HG03045 (cell line): ENCODE measurements around the gene ARHGEF4.
"Not testable (repeated sequence)": the region's sequence is repeated elsewhere in the genome, so short reads cannot be mapped to it uniquely, and the experiment has no call there.

Experiments
- ATAC-seq: cut with Tn5 transposase; IDR thresholded peaks from one replicate; pipeline ENCODE4 v1.9.1; 2021; ENCODE audit warnings: mild to moderate bottlenecking, moderate library complexity; ENCODE audit not compliant: unreplicated experiment

ARHGEF4 gene

GRCh38 chr2:130882111-130882690, 45.5 kb downstream of the ARHGEF4 start:
- ATAC-seq = no peak

- no peak for ATAC-seq
These were observed 46.3 kb downstream of the ARHGEF4 start for GRCh38 chr2:130882991-130883390.

- ATAC-seq = no peak
These were observed 46.8 kb downstream of the ARHGEF4 start for GRCh38 chr2:130883496-130883895.

- no peak for ATAC-seq
These were observed 47.3 kb downstream of the ARHGEF4 start for GRCh38 chr2:130884013-130884412.

- no peak for ATAC-seq
These were observed 47.8 kb downstream of the ARHGEF4 start for GRCh38 chr2:130884503-130884902.

- no peak for ATAC-seq
These were observed 50.9 kb downstream of the ARHGEF4 start for GRCh38 chr2:130887643-130888042.

GRCh38 chr2:130890941-130891669, 54.4 kb downstream of the ARHGEF4 start:
- ATAC-seq = no peak

- ATAC-seq = no peak
These were observed 55.3 kb downstream of the ARHGEF4 start for GRCh38 chr2:130891966-130892365.

GRCh38 chr2:130892793-130893785, 56.4 kb downstream of the ARHGEF4 start:
- ATAC-seq = no peak

GRCh38 chr2:130894326-130894942, 57.7 kb downstream of the ARHGEF4 start:
- ATAC-seq = no peak

GRCh38 chr2:130896813-130897212, 60.1 kb downstream of the ARHGEF4 start:
- no peak for ATAC-seq

- no peak for ATAC-seq
These were observed 61.8 kb downstream of the ARHGEF4 start for GRCh38 chr2:130898553-130898952.

- no peak for ATAC-seq
These were observed 62.6 kb downstream of the ARHGEF4 start for GRCh38 chr2:130899306-130899705.

- ATAC-seq = no peak
These were observed 64.3 kb downstream of the ARHGEF4 start for GRCh38 chr2:130901061-130901460.

GRCh38 chr2:130901626-130902025, 64.9 kb downstream of the ARHGEF4 start:
- not testable (repeated sequence) for ATAC-seq

GRCh38 chr2:130908832-130909231, 72.1 kb downstream of the ARHGEF4 start:
- ATAC-seq = no peak

GRCh38 chr2:130910931-130911330, 74.2 kb downstream of the ARHGEF4 start:
- ATAC-seq = no peak

GRCh38 chr2:130911482-130911881, 74.8 kb downstream of the ARHGEF4 start:
- no peak for ATAC-seq

- ATAC-seq = no peak
These were observed 75.3 kb downstream of the ARHGEF4 start for GRCh38 chr2:130911996-130912395.

- ATAC-seq = no peak
These were observed 75.8 kb downstream of the ARHGEF4 start for GRCh38 chr2:130912471-130912870.

- no peak for ATAC-seq
These were observed 77.2 kb downstream of the ARHGEF4 start for GRCh38 chr2:130913891-130914290.
